ENCODE measurements around the gene CHIC2. TPM values are rescaled to one million over a fixed set of nuclear protein-coding genes. Genes with fewer than 3 reads are reported as not detected.

The CHIC2 gene
- total RNA-seq, 1 donor from 2014 or later = 28.9 TPM

DNA sequence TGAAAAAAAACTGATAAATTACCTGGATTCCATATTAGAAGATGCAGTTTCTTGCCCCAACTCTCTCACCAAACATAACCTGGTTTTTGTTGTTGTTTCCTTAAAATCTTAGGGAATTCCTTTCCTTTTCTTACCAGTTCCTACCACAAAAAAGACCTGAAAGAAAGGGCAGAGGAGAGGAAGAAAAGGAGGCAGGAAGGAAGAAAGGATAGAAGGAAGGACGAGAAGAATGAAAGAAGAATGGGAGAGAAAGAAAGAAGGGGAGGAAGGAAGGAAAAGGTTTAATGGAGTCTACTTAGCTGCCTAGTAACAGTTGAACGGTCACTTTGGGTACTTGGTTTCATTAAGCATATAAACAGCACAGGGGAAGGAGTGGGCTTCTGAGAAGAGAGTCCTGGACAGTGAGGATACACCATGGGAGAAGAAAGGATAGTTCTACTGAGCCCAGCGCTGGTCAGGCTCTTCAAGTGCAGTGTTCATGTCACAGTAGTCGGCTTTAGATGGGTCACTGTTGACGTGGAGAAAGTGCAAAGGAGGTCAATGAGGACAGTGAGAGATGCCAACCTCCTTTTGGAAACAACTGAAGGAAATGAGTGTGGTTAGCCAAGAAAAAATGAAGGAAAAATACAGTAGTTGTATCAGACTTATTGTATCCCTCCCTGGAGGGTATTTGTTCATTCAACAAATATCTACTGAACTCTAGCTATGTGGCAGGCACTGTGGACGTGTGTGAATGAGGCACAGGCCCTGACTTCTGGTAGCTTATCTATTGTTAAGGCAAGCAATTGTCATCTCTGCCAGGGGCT, 1.1 kb upstream of the CHIC2 start:
- Histone ChIP-seq H3K27me3 (ENCODE audit: control insufficient read depth, insufficient read depth, low read length) (no peaks in the 10 kb centered on the region), H3K4me3 (ENCODE audit: low read depth, low read length) (no peak overlapping the region), H3K36me3 (ENCODE audit: control insufficient read depth, insufficient read depth, low read length) (no peaks in the 10 kb centered on the region)
- DNase-seq (ENCODE audit: low read depth) = no peak
- TF ChIP-seq, protein P1, sequence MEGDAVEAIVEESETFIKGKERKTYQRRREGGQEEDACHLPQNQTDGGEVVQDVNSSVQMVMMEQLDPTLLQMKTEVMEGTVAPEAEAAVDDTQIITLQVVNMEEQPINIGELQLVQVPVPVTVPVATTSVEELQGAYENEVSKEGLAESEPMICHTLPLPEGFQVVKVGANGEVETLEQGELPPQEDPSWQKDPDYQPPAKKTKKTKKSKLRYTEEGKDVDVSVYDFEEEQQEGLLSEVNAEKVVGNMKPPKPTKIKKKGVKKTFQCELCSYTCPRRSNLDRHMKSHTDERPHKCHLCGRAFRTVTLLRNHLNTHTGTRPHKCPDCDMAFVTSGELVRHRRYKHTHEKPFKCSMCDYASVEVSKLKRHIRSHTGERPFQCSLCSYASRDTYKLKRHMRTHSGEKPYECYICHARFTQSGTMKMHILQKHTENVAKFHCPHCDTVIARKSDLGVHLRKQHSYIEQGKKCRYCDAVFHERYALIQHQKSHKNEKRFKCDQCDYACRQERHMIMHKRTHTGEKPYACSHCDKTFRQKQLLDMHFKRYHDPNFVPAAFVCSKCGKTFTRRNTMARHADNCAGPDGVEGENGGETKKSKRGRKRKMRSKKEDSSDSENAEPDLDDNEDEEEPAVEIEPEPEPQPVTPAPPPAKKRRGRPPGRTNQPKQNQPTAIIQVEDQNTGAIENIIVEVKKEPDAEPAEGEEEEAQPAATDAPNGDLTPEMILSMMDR (IDR thresholded peaks at IDR 0.05; ENCODE audit: insufficient read depth, low read length, poor library complexity, severe bottlenecking) = no peak

DNA sequence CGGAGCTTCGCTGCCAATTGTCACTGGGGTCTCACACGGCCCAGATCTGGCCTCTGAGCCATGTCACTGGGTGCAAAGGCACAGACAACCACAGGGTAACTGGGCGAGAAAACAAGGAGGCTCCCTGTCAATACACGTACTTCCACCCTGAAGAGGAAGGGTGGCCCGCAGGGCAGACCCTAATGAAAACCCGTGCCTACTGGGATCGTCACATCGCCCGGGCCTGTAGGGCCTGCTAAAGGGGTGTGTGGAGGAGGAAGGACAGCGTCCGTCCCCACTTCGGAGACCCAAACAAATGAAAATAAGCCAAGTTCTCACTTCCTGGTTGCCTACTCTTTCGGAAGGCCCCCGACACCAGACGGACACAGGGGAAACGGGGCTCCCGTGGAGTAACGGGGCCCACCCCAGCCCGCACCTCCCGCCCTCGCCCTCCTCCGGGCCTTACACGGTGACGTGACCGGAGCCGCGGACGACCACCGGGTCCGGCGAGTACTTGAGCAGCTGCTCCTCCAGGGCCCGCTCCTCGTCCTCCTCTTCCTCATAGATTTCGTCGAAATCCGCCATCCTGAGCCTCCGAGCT, 578 bp downstream of the CHIC2 start:
- DNase-seq (ENCODE audit: low read depth) = no peak
- TF ChIP-seq, protein P1 (IDR thresholded peaks at IDR 0.05; ENCODE audit: insufficient read depth, low read length, poor library complexity, severe bottlenecking) = no peak
- H3K4me3 ChIP-seq (ENCODE audit: low read depth, low read length) = peak overlapping the region; percentile 96

DNA sequence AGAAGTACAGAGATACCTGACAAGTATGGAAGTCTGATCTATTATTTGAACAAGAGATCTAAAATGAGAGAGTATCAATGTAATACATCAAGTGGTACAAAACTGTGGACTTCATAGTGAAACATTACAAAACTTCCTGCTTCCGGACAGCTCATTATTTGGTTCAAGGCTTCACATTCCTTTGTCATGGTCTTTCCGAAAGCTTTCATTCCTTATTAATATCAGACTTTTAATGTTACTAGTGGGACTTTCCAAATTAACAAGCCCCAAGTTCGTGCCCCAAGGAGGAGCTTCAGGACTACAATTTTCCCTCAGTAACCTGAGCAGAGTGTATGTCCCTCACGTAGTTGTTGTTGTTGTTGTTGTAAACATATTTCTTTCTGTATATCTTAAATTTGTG, 1.2 kb downstream of the CHIC2 start:
- no peaks in the 10 kb centered on the region for H3K27me3 ChIP-seq (ENCODE audit: control insufficient read depth, insufficient read depth, low read length)
- TF ChIP-seq, protein P1 (IDR thresholded peaks at IDR 0.05; ENCODE audit: insufficient read depth, low read length, poor library complexity, severe bottlenecking) = no peak
- H3K4me3 ChIP-seq (ENCODE audit: low read depth, low read length) = peak overlapping the region; percentile 96
- no peaks in the 10 kb centered on the region for H3K36me3 ChIP-seq (ENCODE audit: control insufficient read depth, insufficient read depth, low read length)
- DNase-seq (ENCODE audit: low read depth) = no peak

More for the DNA sequence above, 578 bp downstream of the CHIC2 start:
- Histone ChIP-seq H3K36me3 (ENCODE audit: control insufficient read depth, insufficient read depth, low read length) (no peaks in the 10 kb centered on the region), H3K27me3 (ENCODE audit: control insufficient read depth, insufficient read depth, low read length) (no peaks in the 10 kb centered on the region)

DNA sequence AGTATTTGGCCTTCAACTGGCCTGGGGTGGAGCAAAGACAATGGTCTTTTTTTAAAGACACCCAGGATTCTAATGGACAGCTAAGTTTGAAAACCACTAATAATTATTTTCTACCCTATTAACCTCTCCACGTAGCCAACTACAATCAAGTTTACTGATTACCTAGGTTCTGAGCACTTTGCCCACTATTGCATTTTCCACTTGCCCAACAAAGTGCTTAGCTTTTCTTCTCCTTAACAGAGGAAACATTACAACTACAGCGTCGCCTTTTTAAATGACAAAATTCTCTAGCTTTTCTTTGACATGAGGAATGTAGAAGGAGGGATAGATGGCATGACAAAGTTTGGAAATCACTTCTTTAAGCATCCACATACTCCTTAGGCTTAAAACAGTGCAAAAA, 2.0 kb downstream of the CHIC2 start:
- H3K36me3 ChIP-seq (ENCODE audit: control insufficient read depth, insufficient read depth, low read length) = no peaks in the 10 kb centered on the region
- no peaks in the 10 kb centered on the region for H3K27me3 ChIP-seq (ENCODE audit: control insufficient read depth, insufficient read depth, low read length)
- H3K4me3 ChIP-seq (ENCODE audit: low read depth, low read length) = no peak overlapping the region
- no peak for DNase-seq (ENCODE audit: low read depth)
- TF ChIP-seq, protein P1 (IDR thresholded peaks at IDR 0.05; ENCODE audit: insufficient read depth, low read length, poor library complexity, severe bottlenecking) = no peak

DNA sequence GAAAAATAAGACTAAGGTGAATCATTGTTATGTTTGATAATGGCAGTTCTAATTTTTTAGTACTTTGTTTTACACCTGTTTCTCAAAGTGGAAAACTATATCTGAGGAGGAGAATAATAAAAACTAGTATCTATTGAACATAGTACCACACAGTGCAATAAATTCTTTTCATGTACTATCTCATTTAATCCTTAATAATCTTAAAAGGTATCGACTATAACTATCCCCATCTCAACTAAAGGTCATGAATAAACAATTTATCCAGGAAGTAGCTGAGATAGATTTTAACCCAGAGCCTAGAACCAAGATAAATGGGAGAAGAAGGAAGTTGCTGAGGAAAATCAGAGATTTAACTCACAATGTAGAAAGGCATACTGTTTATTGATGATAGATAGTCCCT, 2.5 kb downstream of the CHIC2 start:
- no peak overlapping the region for H3K4me3 ChIP-seq (ENCODE audit: low read depth, low read length)
- no peaks in the 10 kb centered on the region for H3K27me3 ChIP-seq (ENCODE audit: control insufficient read depth, insufficient read depth, low read length)
- no peaks in the 10 kb centered on the region for H3K36me3 ChIP-seq (ENCODE audit: control insufficient read depth, insufficient read depth, low read length)
- TF ChIP-seq, protein P1 (IDR thresholded peaks at IDR 0.05; ENCODE audit: insufficient read depth, low read length, poor library complexity, severe bottlenecking) = no peak
- no peak for DNase-seq (ENCODE audit: low read depth)

Data from kidney epithelial cell (primary cell).